SKM-1 treated with dmso at 0.1 percent for 144 hours (cell line): ENCODE measurements around the gene APBA2.
"Not testable (repeated sequence)": the region's sequence is repeated elsewhere in the genome, so short reads cannot be mapped to it uniquely, and the experiment has no call there.

Experiments
- DNase-seq: peaks from one replicate; lab custom pipeline; 2025; ENCODE audit not compliant: unreplicated experiment; lab: John Stamatoyannopoulos, UW

APBA2 gene

DNA sequence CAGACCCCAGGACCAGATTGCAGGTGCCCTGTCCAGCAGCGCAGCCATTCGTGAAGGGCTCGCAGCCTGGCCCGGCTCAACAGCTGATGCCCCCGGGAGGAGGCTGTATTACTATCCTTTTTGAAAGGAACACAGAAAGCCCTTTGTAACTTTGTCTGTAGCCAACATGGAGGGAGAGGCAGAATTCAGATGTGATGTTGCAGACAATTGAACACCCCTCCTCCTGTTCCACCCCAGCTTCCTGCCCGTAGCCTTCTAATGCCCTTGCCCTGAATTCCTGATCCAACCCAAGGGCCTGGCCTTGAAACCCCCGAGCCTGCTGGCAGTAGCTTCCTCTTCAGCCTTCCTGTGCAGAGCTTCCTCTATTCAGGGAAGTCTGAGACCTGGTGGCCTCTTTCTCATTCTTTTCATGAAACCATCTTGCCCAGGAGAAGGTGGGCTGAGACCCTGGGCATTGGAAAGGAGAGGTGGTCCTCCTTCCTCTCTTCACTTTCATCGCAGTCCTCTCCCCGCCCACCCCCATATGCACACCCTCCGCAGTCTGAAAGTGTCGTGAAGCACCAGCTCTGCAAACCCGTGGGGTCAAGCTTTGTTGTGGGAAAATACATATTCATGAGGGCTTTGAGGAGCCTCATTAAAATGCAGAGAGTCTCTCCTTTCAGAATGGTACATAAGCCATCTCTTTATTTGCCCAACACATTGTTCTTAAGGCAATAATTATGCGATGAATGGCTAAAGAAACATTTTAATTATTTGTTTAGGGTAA, 109.2 kb downstream of the APBA2 start:
- DNase-seq: peak; percentile 88

- no peak for DNase-seq
These were observed 109.9 kb downstream of the APBA2 start for GRCh38 chr15:28995705-28996104.

GRCh38 chr15:28996289-28996688, 110.5 kb downstream of the APBA2 start:
- no peak for DNase-seq

GRCh38 chr15:28996953-28997352, 111.2 kb downstream of the APBA2 start:
- no peak for DNase-seq

- no peak for DNase-seq
These were observed 112.0 kb downstream of the APBA2 start for GRCh38 chr15:28997791-28998190.

DNA sequence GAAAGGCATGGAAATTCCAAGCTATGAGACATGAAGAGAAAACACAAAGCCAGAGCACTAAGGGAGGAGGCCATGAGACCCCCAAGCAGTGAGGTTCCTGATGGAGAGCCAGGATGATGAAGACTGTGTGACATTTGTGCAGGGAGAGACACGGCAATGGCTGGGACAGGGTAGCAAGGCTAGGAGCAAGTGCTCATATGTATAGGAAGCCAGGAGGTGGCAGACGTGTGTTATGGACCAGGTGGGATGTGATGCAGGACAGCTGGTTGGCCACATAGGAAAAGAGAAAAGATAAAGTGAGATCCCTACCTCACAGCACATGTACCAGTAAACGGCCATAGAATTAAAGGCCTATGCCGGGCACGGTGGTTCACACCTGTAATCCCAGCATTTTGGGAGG, 112.7 kb downstream of the APBA2 start:
- no peak for DNase-seq

DNA sequence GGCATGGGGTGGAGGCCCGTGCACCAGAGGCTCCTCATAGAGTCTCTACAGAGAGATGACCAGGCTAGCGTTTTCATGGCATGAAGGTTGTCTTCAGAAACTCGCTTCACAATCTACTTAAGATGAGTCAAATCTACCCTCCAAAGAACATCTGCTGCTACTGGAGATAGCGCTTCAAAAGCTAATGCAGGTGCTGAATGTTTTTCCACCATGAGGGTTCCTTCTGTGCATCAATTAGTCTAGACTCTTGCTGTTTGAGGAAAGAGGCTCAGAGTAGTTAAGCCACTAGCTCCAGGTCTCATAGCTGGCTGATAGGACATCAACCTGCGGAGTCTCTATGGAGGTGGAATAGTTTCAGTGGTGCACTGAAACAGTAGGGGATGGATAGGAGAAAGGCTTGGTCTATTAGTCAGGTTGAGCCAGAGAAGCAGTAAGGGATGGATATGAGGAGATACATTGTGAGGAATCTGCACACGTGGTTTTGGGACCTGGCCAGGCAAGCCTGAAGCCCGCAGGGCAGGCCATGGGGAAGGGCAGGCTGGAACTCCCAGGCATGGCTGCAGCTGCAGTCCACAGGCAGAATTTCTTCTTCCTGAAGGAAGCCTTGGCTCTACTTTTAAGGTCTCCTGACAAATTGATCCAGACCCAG, 117.5 kb downstream of the APBA2 start:
- DNase-seq: no peak

- no peak for DNase-seq
These were observed 118.1 kb downstream of the APBA2 start for GRCh38 chr15:29003840-29004233.

GRCh38 chr15:29005931-29006330, 120.2 kb downstream of the APBA2 start:
- DNase-seq: no peak

DNA sequence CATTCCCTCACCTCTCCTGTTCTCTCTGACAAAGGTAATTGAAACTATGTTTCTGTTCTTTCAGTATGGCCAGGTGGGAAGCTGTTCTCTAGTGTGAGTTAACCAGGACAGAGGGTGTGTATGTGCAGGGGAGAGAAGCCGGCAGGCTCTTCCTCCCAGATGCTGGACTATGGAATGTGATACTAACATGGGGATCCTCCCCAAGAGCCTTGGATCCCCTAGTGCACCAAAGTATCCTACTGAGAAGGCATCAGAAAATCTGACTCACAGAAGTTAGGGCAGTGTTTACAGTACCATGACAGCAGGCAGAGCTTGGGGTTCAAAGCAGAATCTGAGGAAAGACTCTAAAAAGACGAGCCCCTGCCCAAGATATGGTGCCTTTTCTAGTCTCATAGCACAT, 123.1 kb downstream of the APBA2 start:
- no peak for DNase-seq

DNA sequence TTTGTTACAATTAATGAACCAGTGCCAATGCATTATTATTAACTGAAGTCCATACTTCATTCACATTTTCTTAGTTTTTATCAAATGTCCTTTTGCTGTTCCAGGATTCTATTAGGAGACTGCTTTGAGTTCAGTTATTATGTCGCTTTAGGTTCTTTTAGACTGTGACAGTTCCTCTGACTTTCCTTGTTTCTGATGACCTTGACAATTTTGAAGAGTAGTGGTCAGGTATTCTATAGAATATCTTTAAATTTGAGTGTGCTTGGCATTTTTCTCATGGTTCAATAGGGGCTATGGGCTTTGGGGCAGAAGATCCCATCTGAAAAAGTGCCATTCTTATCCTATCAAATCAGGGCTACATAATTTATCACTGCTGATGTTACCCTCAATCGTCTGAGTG, 126.3 kb downstream of the APBA2 start:
- DNase-seq: no peak

GRCh38 chr15:29014493-29014892, 128.7 kb downstream of the APBA2 start:
- DNase-seq: no peak

GRCh38 chr15:29016518-29016917, 130.7 kb downstream of the APBA2 start:
- no peak for DNase-seq

- DNase-seq: no peak
These were observed 132.5 kb downstream of the APBA2 start for GRCh38 chr15:29018120-29018805.

DNA sequence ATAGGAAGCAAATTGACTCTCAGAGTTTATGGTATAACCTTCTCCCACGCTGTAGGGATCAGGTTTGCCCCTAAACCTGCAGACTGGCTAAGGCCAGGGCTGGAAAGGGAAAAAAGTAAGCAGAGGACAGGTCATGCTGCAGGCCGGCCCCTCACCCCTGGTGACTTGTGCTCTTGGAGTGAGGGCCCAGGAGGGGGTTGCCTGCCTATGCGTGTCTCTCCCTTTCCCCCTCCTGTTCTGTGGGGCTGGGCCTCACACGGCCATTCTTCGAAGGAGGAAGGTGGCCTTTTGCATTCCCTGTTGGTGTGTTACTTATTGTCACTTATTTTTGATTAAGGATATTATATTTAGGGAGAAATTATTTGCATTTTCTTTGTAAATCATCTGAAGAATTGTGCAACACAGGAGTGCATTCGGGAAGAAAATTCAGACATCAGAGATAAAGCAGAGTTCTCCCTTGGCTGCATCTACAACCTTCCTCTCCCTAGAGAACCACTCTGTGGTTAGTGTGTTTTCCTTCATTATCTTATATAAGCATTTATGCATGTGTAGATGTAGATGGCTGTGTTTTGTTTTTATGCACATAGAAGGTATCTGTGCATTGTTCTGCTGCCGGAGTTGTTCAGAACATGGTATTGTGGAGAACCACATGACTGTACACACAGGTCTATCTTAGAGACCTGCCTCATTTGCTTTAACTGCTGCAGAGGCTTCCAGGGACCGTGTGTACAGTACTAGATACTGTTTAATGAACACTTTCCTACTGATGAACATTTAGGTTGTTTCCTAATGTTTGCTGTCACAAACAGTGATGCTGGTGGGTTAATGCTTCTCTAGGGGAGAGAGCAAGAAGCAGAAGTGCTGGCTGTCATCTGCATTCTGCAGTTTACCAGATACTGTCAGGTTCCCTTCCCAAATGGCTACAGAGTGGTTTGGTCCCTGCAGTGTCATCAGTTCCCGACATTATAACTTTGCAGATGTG, 133.5 kb downstream of the APBA2 start:
- DNase-seq: no peak

DNA sequence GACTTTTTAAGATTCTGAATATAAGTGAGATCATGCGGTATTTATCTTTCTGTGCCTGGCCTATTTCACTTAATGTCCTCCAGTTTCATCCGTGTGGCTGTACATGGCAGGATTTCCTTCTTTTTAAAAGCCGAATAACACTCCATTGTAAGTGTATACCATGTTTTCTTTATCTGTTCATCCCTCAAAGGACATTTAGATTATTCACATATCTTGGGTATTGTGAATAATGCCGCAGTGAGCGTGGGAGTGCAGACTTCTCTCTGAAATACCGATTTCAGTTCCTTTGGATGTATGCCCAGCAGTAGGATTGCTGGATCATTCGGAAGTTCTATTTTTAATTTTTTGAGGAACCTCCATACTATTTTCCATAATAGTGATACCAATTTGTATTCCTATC, 136.1 kb downstream of the APBA2 start:
- DNase-seq: no peak

DNA sequence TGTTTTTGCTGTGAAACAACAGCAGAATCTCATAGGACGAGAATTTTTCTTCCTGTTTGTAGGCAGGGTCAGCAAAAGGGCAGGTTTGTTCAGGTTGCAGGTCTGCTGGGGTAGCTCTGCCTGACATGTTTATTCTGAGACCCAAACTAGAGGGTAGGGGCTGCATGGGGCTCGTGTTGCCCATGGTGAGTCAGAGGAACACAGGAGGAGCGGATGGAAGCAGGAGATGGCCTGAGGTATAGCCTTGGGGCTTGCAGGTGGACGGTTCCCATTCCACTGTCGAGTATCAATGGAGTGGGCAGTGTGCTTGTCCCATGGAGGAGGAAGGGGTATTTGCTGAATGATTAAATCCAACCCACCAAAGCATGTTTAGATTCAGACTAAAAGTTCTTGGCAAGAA, 138.9 kb downstream of the APBA2 start:
- DNase-seq: no peak

DNA sequence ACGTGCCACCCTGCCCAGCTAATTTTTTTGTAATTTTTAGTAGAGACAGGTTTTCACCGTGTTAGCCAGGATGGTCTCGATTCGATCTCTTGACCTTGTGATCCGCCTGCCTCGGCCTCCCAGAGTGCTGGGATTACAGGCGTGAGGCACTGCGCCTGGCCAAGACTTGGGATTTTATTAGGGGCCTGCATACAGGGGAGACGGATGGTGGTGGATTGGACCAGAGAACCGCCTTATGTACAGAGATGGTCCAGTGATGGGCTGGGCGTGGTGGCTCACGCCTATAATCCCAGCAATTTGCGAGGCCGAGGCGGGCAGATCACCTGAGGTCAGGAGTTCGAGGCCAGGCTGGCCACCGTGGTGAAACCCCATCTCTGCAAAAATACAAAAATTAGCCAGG, 139.6 kb downstream of the APBA2 start:
- DNase-seq: not testable (repeated sequence)

DNA sequence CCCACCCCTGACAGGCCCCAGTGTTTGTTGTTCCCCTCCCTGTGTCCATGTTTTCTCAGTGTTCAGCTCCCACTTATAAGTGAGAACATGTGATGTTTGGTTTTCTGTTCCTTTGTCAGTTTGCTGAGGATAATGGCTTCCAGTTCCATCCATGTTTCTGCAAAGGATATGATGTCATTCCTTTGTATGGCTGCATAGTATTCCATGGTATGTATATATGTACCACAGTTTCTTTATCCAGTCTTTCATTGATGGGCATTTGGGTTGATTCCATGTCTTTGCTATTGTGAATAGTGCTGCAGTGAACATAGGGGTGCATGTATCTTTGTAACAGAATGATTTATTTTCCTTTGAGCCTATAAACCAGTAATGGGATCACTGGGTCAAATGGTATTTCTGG, 142.4 kb downstream of the APBA2 start:
- DNase-seq: not testable (repeated sequence)

- DNase-seq: no peak
These were observed 143.9 kb downstream of the APBA2 start for GRCh38 chr15:29029651-29030195.
